Cerebellar nuclear complex (tissue), 1 donor: Measurements from ENCODE around the gene CDA.

Experiments
- DNase-seq, 2 experiments: peaks; one replicate each; lab custom pipeline; 2025; lab: John Stamatoyannopoulos, UW

CDA gene

GRCh38 chr1:20588634-20589225 lies at the start of gene CDA:
Gene CDA (plus strand): TSS chr1:20589097. CDS start chr1:20589130, 33 bp downstream.
- DNase-seq = no peak

- DNase-seq = no peak
These were observed 48.6 kb upstream of the CDA start for GRCh38 chr1:20540281-20540680.

- no peak for DNase-seq
These were observed 42.3 kb upstream of the CDA start for GRCh38 chr1:20546637-20547036.

GRCh38 chr1:20551161-20551560 lies 37.7 kb upstream of the CDA start:
- no peak for DNase-seq

GRCh38 chr1:20551945-20552727 lies 36.8 kb upstream of the CDA start, which contains the start of gene FAM43B:
Gene FAM43B (plus strand): TSS chr1:20552573. CDS start chr1:20552974, 401 bp downstream.
- DNase-seq = no peak

- no peak for DNase-seq
These were observed 36.0 kb upstream of the CDA start for GRCh38 chr1:20552728-20553445.

GRCh38 chr1:20555025-20555757 lies 33.7 kb upstream of the CDA start:
- DNase-seq = no peak

GRCh38 chr1:20555758-20556120 lies 33.2 kb upstream of the CDA start:
- no peak for DNase-seq

- no peak for DNase-seq
These were observed 30.7 kb upstream of the CDA start for GRCh38 chr1:20558191-20558590.

- no peak for DNase-seq
These were observed 27.9 kb upstream of the CDA start for GRCh38 chr1:20560966-20561365.

- DNase-seq = no peak
These were observed 23.7 kb upstream of the CDA start for GRCh38 chr1:20565234-20565633.

GRCh38 chr1:20569523-20570098 lies 19.3 kb upstream of the CDA start:
- no peak for DNase-seq

GRCh38 chr1:20571427-20571826 lies 17.5 kb upstream of the CDA start:
- no peak for DNase-seq

- DNase-seq = no peak
These were observed 14.9 kb upstream of the CDA start for GRCh38 chr1:20573987-20574386.

GRCh38 chr1:20574686-20575540 lies 14.0 kb upstream of the CDA start:
- no peak for DNase-seq

GRCh38 chr1:20575541-20576336 lies 13.2 kb upstream of the CDA start:
- no peak for DNase-seq

GRCh38 chr1:20578062-20578461 lies 10.8 kb upstream of the CDA start:
- no peak for DNase-seq

- no peak for DNase-seq
These were observed 10.0 kb upstream of the CDA start for GRCh38 chr1:20578721-20579395.

- no peak for DNase-seq
These were observed 4.0 kb upstream of the CDA start for GRCh38 chr1:20584890-20585289.
